ENCODE data around the gene PAX7. TPM values are rescaled to one million over a fixed set of nuclear protein-coding genes. Genes with fewer than 3 reads are reported as not detected.

Gene PAX7
- polyA plus RNA-seq, 1 donor from 2014 or later, result not detected

DNA sequence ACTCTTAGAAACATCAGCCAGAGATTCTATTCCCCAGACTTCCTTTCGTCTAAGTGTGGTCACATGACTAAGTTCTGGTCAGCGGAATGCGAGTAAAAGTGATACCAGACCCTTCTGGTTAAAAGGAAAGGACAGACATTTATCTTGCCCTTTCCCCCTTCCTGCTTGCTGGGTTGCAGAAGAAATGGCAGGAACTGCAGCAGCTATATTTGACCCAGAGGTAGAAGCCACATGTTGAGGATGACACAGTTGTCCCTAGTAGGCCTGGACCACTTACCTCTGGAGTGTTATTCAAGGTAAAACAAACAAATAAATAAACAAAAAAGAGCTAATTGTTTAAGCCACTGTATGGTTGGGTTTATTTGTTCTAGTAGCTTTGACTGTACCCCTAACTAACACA lies 155.5 kb downstream of the PAX7 start:
- Histone ChIP-seq H3K4me2 (ENCODE audit: low read length) (no peak overlapping the region), H3K4me3 (ENCODE audit: low read length) (no peak overlapping the region), H3K9ac (ENCODE audit: low read length) (no peak overlapping the region), H3K27me3 (ENCODE audit: insufficient read depth, low read depth, low read length) (no peaks in the 10 kb centered on the region), H3F3A (ENCODE audit: insufficient read depth, low read length, poor library complexity, severe bottlenecking) (no peaks in the 10 kb centered on the region), H4K20me1 (ENCODE audit: insufficient read depth) (no peaks in the 10 kb centered on the region), H3K36me3 (ENCODE audit: insufficient read depth, low read length) (no peaks in the 10 kb centered on the region), H3K9me2 (ENCODE audit: insufficient read depth, low read length) (no peaks in the 10 kb centered on the region), H3K9me3 (ENCODE audit: low read length) (no peaks in the 10 kb centered on the region), H2AFZ (ENCODE audit: low read depth, low read length) (no peak overlapping the region), H3K27ac (ENCODE audit: low read length) (no peak overlapping the region), H3K79me2 (replicated peaks; ENCODE audit: insufficient read depth, low read length) (no peaks in the 10 kb centered on the region)
- TF ChIP-seq RAD21 (conservative IDR thresholded peaks at IDR 0.05) (no peak), MXI1 (conservative IDR thresholded peaks at IDR 0.05; ENCODE audit: poor library complexity, severe bottlenecking) (no peak), POLR2AphosphoS5 (IDR thresholded peaks at IDR 0.05) (no peak), SMC3 (conservative IDR thresholded peaks at IDR 0.05; ENCODE audit: poor library complexity) (no peak), EP300 (conservative IDR thresholded peaks at IDR 0.05; ENCODE audit: poor library complexity, severe bottlenecking) (no peak), EZH2 (IDR thresholded peaks at IDR 0.05; ENCODE audit: borderline replicate concordance, insufficient read depth, low read length, poor library complexity, severe bottlenecking) (no peak), CTCF (IDR thresholded peaks at IDR 0.05; ENCODE audit: poor library complexity, severe bottlenecking) (no peak), TAF1 (IDR thresholded peaks at IDR 0.05; ENCODE audit: low read depth) (no peak)
- TF ChIP-seq, protein P1, sequence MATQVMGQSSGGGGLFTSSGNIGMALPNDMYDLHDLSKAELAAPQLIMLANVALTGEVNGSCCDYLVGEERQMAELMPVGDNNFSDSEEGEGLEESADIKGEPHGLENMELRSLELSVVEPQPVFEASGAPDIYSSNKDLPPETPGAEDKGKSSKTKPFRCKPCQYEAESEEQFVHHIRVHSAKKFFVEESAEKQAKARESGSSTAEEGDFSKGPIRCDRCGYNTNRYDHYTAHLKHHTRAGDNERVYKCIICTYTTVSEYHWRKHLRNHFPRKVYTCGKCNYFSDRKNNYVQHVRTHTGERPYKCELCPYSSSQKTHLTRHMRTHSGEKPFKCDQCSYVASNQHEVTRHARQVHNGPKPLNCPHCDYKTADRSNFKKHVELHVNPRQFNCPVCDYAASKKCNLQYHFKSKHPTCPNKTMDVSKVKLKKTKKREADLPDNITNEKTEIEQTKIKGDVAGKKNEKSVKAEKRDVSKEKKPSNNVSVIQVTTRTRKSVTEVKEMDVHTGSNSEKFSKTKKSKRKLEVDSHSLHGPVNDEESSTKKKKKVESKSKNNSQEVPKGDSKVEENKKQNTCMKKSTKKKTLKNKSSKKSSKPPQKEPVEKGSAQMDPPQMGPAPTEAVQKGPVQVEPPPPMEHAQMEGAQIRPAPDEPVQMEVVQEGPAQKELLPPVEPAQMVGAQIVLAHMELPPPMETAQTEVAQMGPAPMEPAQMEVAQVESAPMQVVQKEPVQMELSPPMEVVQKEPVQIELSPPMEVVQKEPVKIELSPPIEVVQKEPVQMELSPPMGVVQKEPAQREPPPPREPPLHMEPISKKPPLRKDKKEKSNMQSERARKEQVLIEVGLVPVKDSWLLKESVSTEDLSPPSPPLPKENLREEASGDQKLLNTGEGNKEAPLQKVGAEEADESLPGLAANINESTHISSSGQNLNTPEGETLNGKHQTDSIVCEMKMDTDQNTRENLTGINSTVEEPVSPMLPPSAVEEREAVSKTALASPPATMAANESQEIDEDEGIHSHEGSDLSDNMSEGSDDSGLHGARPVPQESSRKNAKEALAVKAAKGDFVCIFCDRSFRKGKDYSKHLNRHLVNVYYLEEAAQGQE (IDR thresholded peaks at IDR 0.05; ENCODE audit: borderline replicate concordance), result no peak

GRCh38 chr1:18787825-18788385 lies 157.3 kb downstream of the PAX7 start:
- no peak overlapping the region for H3K9ac ChIP-seq (ENCODE audit: low read length)
- TF ChIP-seq SMC3 (conservative IDR thresholded peaks at IDR 0.05; ENCODE audit: poor library complexity) (no peak), TAF1 (IDR thresholded peaks at IDR 0.05; ENCODE audit: low read depth) (no peak), POLR2AphosphoS5 (IDR thresholded peaks at IDR 0.05) (no peak), EP300 (conservative IDR thresholded peaks at IDR 0.05; ENCODE audit: poor library complexity, severe bottlenecking) (no peak), MXI1 (conservative IDR thresholded peaks at IDR 0.05; ENCODE audit: poor library complexity, severe bottlenecking) (no peak), CTCF (IDR thresholded peaks at IDR 0.05; ENCODE audit: poor library complexity, severe bottlenecking) (no peak), EZH2 (IDR thresholded peaks at IDR 0.05; ENCODE audit: borderline replicate concordance, insufficient read depth, low read length, poor library complexity, severe bottlenecking) (no peak), RAD21 (conservative IDR thresholded peaks at IDR 0.05) (no peak)
- TF ChIP-seq, protein P1 (IDR thresholded peaks at IDR 0.05; ENCODE audit: borderline replicate concordance), result no peak
- H2AFZ ChIP-seq (ENCODE audit: low read depth, low read length), result no peak overlapping the region
- H3K36me3 ChIP-seq (ENCODE audit: insufficient read depth, low read length), result no peaks in the 10 kb centered on the region
- no peak overlapping the region for H3K27ac ChIP-seq (ENCODE audit: low read length)
- H3K27me3 ChIP-seq (ENCODE audit: insufficient read depth, low read depth, low read length), result no peaks in the 10 kb centered on the region
- H3K79me2 ChIP-seq (replicated peaks; ENCODE audit: insufficient read depth, low read length), result no peaks in the 10 kb centered on the region
- H4K20me1 ChIP-seq (ENCODE audit: insufficient read depth), result no peaks in the 10 kb centered on the region
- no peaks in the 10 kb centered on the region for H3K9me3 ChIP-seq (ENCODE audit: low read length)
- no peaks in the 10 kb centered on the region for H3K9me2 ChIP-seq (ENCODE audit: insufficient read depth, low read length)
- no peak overlapping the region for H3K4me3 ChIP-seq (ENCODE audit: low read length)
- no peak overlapping the region for H3K4me2 ChIP-seq (ENCODE audit: low read length)
- H3F3A ChIP-seq (ENCODE audit: insufficient read depth, low read length, poor library complexity, severe bottlenecking), result no peaks in the 10 kb centered on the region
